Epithelial cell of proximal tubule (primary cell): ENCODE data around the gene OR8G5. TPM values are rescaled to one million over a fixed set of nuclear protein-coding genes. Genes with fewer than 3 reads are reported as not detected.
A peak's percentile ranks its signal among the peaks of the same experiment; 100 is the strongest.

Experiments
- DNase-seq: peaks from one replicate; pipeline ENCODE4 v3.0.0-alpha.2; 2011; ENCODE audit warnings: low read depth
- H3K4me3 ChIP-seq: 2 replicates; pipeline ENCODE4 v1.5.1; 2011; ENCODE audit warnings: low read depth, mild to moderate bottlenecking, low read length
- total RNA-seq: library from RNA; depleted of rRNA; stranded (reverse); fragments of >200 nt; gene quantifications from 2 replicates; pipeline ENCODE4 v1.2.3, GENCODE V29; 2015
- TF ChIP-seq, protein P1 (sequence below): conservative IDR thresholded peaks from 2 replicates; pipeline ENCODE4 v1.5.1; 2012; ENCODE audit warnings: low read depth, mild to moderate bottlenecking, low read length

OR8G5 gene
- total RNA-seq, 1 donor from 2014 or later, result not detected

DNA sequence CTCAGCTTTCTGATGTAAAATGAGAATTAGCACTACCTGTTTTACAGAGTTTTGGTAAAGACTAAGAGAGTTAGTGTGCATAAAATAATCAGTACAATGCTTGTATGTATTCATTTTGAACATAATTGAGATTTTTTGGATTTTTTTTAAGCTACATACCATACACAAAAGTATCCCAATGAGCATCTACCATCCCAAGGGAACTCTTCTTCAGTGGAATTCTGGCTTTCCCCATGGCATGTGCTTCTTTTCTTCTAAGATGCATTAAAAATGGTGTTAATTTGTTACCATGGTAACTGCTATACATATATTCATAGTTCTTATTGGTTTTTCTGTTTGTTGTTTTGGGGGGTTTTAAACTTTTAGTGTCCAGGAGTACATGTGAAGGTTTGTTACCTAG, 39.8 kb downstream of the OR8G5 start:
- TF ChIP-seq, protein P1, sequence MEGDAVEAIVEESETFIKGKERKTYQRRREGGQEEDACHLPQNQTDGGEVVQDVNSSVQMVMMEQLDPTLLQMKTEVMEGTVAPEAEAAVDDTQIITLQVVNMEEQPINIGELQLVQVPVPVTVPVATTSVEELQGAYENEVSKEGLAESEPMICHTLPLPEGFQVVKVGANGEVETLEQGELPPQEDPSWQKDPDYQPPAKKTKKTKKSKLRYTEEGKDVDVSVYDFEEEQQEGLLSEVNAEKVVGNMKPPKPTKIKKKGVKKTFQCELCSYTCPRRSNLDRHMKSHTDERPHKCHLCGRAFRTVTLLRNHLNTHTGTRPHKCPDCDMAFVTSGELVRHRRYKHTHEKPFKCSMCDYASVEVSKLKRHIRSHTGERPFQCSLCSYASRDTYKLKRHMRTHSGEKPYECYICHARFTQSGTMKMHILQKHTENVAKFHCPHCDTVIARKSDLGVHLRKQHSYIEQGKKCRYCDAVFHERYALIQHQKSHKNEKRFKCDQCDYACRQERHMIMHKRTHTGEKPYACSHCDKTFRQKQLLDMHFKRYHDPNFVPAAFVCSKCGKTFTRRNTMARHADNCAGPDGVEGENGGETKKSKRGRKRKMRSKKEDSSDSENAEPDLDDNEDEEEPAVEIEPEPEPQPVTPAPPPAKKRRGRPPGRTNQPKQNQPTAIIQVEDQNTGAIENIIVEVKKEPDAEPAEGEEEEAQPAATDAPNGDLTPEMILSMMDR, result no peak
- H3K4me3 ChIP-seq, result no peak overlapping the region
- no peak for DNase-seq

DNA sequence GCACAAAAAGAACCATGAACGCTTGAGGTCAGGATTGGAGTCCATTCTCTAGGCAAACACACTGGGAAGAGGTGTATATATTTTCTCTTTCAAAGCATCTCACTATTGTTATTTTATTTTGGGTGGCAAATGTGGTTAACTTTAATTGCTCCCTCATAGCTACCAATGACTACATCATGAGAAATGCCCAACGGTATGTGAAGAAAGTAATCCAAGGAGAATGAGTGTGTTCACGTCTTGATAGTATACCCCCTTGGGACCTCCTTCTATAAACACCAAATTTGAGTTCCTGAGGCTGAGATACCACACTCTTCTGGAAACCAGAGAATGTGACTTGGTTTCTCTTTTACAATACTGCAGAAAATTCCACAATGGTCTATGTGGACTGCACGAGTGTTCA, 41.7 kb downstream of the OR8G5 start:
- DNase-seq, result no peak
- TF ChIP-seq, protein P1, result no peak
- no peak overlapping the region for H3K4me3 ChIP-seq

DNA sequence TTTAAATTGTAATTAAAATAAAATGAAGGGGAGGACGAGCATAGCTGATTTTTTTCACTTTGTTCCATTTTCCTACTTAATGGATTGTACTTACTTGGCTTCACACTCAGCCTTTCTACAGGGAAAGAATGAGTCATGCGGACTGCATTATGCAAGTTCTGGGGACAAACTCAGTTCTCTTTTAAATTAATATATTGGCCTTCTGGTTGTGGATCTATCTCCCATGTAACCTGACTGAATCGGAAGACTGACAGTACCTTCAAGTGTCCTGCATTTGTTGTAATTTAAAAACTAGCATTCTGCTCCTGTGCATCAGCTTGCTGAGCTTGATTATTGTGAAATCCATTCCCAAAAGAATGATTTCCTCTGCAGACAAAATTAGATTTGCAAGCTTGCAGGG, 45.4 kb downstream of the OR8G5 start:
- TF ChIP-seq, protein P1, result no peak
- peak; percentile 6 for DNase-seq
- H3K4me3 ChIP-seq, result no peak overlapping the region

DNA sequence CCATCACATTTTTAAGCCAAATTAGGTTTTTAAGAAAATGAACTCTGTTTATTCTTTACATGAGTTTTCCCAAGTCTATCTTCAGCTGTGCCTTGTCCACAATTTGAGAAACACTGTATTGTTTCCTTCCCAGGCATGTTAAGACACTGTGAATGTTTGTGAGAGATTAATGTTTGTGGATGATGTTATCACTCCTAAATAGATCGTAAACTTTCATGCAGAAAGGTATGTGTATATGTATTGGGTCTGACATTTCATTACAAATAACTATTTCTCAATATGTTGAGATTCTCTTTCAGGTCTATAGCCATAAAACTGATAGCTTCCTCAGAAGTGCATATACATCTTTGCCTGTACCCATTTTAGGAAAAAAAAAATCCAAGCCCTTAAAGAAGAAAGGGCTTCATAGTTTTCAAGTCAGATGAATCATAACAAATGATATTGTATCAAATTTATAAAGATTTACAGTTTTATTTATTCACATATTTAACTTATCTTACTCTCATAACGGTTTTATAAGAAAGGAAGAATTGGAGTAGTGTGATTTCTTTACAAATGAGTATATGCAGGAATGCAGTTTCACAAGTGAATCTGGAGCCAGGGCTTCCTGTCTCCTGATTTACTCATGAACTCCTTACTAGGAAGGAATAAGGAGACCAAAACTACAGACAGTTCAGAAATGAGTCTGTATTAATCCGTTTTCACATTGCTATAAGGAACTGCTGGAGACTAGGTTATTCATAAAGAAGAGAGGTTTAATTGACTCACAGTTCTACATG, 46.4 kb downstream of the OR8G5 start:
- no peak for DNase-seq
- no peak overlapping the region for H3K4me3 ChIP-seq
- TF ChIP-seq, protein P1, result no peak

DNA sequence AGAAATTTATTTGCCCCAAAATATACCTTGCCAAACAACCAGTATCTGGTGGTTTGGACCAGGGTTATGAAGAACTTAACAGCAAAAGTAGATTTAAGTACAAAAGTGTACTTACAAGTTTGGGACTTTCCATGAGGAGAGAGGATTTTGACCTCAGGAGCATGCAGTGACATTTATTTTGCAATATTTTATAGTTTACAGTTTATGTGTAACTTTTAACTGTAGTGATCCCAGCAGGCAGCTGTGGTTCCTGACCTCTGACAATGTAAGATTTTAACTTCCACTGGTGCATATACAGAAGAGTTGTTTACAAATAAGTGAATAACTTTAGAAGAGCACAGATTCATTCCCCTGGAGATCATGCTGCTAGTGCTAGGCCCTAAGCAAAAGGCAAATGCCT, 50.9 kb downstream of the OR8G5 start:
- no peak for DNase-seq
- TF ChIP-seq, protein P1, result no peak
- no peak overlapping the region for H3K4me3 ChIP-seq

DNA sequence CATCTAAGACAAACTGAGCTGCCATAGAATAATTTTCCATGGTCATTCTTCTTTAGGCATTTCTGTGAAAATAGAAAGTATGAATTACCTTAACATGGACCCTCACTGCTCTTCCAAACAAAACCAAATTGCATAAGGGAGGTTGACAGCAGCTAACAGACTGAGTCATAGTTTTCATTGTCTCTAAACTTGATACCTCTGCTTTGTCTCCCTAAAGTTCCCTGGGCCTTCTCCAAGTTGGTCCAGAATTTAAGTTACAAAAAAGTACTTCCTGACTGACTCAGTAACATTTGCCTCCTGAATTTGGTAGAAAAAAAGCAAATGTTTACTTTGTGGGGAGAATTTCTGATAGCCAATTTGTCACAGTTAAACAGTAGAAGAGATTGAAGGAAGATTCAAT, 54.5 kb downstream of the OR8G5 start:
- no peak for DNase-seq
- no peak overlapping the region for H3K4me3 ChIP-seq
- TF ChIP-seq, protein P1, result no peak

DNA sequence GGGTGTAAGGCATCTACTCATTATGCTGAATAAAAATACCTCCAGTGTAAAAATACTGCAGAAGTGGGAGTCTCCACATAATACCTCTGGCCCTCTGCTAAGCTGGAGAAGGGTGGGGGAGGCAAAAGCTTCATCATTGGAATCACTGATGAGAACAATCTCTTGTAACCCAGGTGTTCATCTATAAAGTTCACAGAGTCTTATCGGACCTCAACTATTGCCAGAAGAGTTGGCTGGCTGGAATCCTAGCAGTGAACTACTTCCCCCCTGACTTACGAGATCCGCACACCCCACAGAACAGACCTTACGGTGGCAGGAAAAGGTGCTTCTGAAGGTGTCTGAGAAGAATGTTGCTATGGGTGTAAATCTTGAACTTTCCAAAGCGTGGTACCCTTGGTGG, 55.1 kb downstream of the OR8G5 start:
- no peak overlapping the region for H3K4me3 ChIP-seq
- TF ChIP-seq, protein P1, result no peak
- no peak for DNase-seq
